Measurements from ENCODE around the gene RAI14. TPM values are rescaled to one million over a fixed set of nuclear protein-coding genes. Genes with fewer than 3 reads are reported as not detected.

RAI14 gene
- total RNA-seq, 1 donor from 2014 or later = 260 TPM

DNA sequence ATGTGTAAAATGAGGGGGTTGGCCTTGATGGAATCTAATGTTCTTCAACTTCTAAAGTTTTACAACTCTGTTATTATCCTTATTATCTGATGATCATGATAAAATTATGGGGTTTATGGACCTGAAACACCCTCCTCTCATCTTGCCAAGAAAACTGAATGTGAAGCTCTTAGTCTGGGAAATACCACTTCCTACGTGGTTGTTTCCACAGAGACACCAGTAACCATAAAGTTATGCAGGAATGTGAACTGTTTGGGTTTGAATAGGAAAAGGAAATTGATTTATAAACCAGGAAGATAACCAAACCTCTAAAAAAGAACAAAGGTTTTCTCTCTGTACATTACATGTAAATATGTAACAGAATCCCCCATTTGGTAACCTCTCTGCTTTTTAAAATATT is 28.3 kb upstream of the RAI14 start:
- Mint-ChIP-seq H3K4me3 (ENCODE audit: unreplicated experiment) (no peak overlapping the region), H3K27me3 (ENCODE audit: low read depth) (no peaks in the 10 kb centered on the region), H3K4me1 (ENCODE audit: low read depth) (peaks cover 17% of the 10 kb centered on the region), H3K36me3 (ENCODE audit: low read depth) (no peaks in the 10 kb centered on the region), H3K9me3 (ENCODE audit: low read depth) (no peaks in the 10 kb centered on the region), H3K27ac (ENCODE audit: unreplicated experiment) (no peak overlapping the region)
- no peak for TF ChIP-seq CTCF (IDR thresholded peaks at IDR 0.05)
- no peak for DNase-seq (ENCODE audit: low spot score)

- no peak for TF ChIP-seq CTCF (IDR thresholded peaks at IDR 0.05)
- Mint-ChIP-seq H3K27me3 (ENCODE audit: low read depth) (no peaks in the 10 kb centered on the region), H3K4me3 (ENCODE audit: unreplicated experiment) (no peak overlapping the region), H3K4me1 (ENCODE audit: low read depth) (peaks cover 23% of the 10 kb centered on the region), H3K9me3 (ENCODE audit: low read depth) (no peaks in the 10 kb centered on the region), H3K36me3 (ENCODE audit: low read depth) (no peaks in the 10 kb centered on the region), H3K27ac (ENCODE audit: unreplicated experiment) (no peak overlapping the region)
- DNase-seq (ENCODE audit: low spot score) = no peak
These were observed 27.8 kb upstream of the RAI14 start for GRCh38 chr5:34628373-34628772.

DNA sequence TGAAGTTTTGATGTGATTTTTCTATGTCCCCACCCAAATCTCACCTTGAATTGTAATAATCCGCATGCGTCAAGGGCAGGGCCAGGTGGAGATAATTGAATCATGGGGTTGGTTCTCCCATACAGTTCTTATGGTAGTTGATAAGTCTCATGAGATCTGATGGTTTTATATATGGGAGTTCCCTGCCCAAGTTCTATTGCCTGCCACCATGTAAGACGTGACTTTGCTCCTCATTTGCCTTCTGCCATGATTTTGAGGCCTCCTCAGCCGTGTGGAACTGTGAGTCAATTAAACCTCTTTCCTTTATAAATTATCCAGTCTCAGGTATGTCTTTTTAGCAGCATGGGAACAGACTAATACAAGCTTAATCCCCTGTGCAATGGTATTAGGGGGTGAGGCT is 25.5 kb upstream of the RAI14 start:
- Mint-ChIP-seq H3K4me1 (ENCODE audit: low read depth) (peaks cover 19% of the 10 kb centered on the region), H3K4me3 (ENCODE audit: unreplicated experiment) (no peak overlapping the region)

DNA sequence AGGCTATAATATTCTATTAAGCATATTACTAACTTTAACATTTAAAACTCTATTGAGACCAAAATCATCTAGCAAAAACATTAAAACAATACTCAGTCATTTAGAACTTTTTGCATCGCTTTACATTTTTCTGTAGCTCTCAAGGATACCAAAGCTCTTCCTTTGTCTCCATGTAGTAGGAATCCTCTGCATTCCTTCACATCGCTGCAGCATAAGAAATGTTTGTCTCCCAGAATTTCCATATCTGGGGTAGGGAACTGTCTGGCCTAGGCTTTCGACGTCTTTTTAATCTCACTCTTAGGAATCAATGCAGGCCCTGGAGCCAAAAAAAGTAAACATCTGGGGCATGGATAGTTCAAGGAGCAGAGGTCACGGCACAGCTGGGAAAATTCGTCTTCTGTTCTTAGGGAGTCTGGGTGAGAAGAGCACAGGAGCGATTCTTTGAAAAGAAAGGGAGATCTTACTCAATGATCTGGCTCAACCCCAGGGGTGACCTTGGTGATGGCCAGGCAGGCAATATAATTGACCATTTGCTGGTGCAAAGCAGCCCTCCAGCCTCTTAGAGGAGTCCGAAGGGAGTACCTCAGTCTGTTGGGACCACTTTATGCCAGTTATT is 23.2 kb upstream of the RAI14 start:
- H3K4me1 Mint-ChIP-seq (ENCODE audit: low read depth) = peaks cover 12% of the 10 kb centered on the region
- no peaks in the 10 kb centered on the region for H3K36me3 Mint-ChIP-seq (ENCODE audit: low read depth)
- no peak for DNase-seq (ENCODE audit: low spot score)
- H3K4me3 Mint-ChIP-seq (ENCODE audit: unreplicated experiment) = no peak overlapping the region
- H3K27me3 Mint-ChIP-seq (ENCODE audit: low read depth) = no peaks in the 10 kb centered on the region
- TF ChIP-seq CTCF (IDR thresholded peaks at IDR 0.05) = no peak
- peak overlapping the region; percentile 5 for H3K27ac Mint-ChIP-seq (ENCODE audit: unreplicated experiment)
- H3K9me3 Mint-ChIP-seq (ENCODE audit: low read depth) = no peaks in the 10 kb centered on the region

More for the DNA sequence above, 25.5 kb upstream of the RAI14 start:
- Mint-ChIP-seq H3K36me3 (ENCODE audit: low read depth) (no peaks in the 10 kb centered on the region), H3K27me3 (ENCODE audit: low read depth) (no peaks in the 10 kb centered on the region), H3K9me3 (ENCODE audit: low read depth) (no peaks in the 10 kb centered on the region), H3K27ac (ENCODE audit: unreplicated experiment) (no peak overlapping the region)
- TF ChIP-seq CTCF (IDR thresholded peaks at IDR 0.05) = no peak
- DNase-seq (ENCODE audit: low spot score) = no peak

DNA sequence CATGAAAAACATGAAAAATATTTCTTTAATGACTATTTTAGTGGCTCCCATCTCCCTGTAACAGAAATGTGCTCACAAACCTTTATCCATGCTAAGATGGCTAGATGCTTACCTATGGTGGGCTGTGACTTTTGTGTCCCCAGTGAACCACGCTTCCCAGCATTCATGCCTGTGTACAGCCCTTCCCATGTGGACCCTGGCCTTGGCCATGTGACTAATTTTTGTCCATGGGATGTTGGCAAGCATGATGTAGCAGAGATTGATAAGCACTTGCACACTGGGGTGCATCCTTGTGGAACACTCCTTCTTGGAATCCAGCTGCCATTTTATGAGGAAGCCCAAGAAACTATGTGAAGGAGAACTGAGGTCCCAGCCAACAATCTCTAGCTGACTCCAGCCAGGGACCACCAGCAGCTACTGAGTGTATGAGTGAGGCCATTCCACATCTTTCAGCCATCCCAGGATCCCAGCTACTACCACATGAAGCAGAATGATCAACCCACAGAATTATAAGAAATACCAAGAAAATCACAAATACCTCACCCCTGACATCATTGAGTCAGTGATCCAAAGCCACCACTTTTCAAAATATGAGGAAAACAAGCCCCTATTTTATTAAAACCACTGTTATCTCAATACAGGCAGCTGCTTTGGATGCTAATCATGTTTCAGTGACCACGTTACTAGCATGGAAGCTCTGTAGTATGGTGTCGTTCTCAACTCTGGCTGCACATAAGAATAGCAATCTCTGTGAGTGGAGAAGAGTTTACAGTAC is 16.1 kb upstream of the RAI14 start:
- no peak overlapping the region for H3K27ac Mint-ChIP-seq (ENCODE audit: unreplicated experiment)
- DNase-seq (ENCODE audit: low spot score) = no peak
- H3K36me3 Mint-ChIP-seq (ENCODE audit: low read depth) = no peaks in the 10 kb centered on the region
- no peak for TF ChIP-seq CTCF (IDR thresholded peaks at IDR 0.05)
- no peak overlapping the region for H3K4me3 Mint-ChIP-seq (ENCODE audit: unreplicated experiment)
- H3K9me3 Mint-ChIP-seq (ENCODE audit: low read depth) = peaks cover 10% of the 10 kb centered on the region
- H3K27me3 Mint-ChIP-seq (ENCODE audit: low read depth) = no peaks in the 10 kb centered on the region
- H3K4me1 Mint-ChIP-seq (ENCODE audit: low read depth) = peaks cover 18% of the 10 kb centered on the region
